SK-N-DZ (cell line): Measurements from ENCODE around the gene SAFB.

Experiments used
- small RNA-seq, 2 experiments: library from RNA; depleted of rRNA; stranded (forward); fragments of <200 nt; gene quantifications; one replicate each; pipeline ENCODE3, GENCODE V24; 2014

SAFB gene

Small RNA genes lying within 50 kb of the gene (small RNA-seq; reads per million reads assigned to genes)
- 0 to 0.31 reads per million in 2 experiments for gene SNRPEP4
